ENCODE results near the gene BCAP29.
A peak's percentile ranks its signal among the peaks of the same experiment; 100 is the strongest.
"Not testable (repeated sequence)": the region's sequence is repeated elsewhere in the genome, so short reads cannot be mapped to it uniquely, and the experiment has no call there.

Gene BCAP29

DNA sequence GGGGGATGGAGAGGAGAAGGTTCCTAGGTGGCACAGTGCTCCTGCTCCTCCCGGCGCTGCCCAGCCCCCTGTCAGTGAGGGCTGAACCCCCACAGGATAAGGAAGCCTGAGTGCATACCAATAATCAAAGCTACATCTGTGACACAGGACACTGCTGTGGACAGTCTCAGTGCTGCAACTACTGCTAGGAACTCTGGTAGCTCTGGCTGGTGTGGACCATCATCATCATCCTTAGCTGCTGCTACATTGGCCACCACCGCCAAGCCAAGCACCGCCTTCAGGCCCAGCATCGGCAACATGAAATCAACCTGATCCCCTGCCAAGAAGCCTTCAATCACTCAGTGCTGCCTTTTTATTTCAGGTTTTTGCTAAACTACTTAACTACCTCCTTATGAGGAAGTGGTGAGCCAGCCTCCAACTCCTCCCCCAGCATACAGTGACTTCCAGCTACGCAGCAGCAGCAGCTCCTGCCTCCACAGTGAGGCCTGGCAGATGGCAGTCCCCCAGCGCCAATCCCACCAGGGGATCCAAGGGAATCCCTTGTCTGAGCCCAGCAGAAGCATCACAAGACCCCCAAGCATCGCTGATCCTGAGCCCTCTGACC lies 48.5 kb downstream of the BCAP29 start:
- DNase-seq = no peak

DNA sequence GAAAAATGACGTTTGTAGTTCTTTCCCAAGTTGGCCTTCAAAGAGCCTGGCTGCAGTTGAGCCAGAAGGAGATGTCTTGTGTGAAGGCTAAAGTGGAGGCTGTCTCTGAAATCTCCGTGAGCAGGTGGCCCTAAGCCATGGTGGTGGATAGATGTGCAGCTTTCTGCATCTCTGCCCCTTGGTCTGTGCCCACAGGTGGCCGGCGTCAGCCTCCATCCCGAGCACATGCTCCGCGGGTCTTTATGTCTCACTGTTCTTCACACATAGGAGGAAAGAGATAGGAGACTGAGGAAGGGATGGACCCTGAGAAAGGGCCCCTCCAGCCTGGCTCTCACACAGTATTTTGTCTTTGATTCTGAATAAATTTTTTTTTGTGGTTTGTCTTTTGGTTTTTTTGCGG lies 50.3 kb downstream of the BCAP29 start:
- DNase-seq = no peak

GRCh38 chr7:107631588-107632491 lies 51.8 kb downstream of the BCAP29 start:
- DNase-seq = no peak

- DNase-seq = no peak
Observed at GRCh38 chr7:107632492-107632865, 52.4 kb downstream of the BCAP29 start.

GRCh38 chr7:107638594-107638993 lies 58.5 kb downstream of the BCAP29 start:
- DNase-seq = no peak

GRCh38 chr7:107639070-107639469 lies 59.0 kb downstream of the BCAP29 start:
- DNase-seq = not testable (repeated sequence)

DNA sequence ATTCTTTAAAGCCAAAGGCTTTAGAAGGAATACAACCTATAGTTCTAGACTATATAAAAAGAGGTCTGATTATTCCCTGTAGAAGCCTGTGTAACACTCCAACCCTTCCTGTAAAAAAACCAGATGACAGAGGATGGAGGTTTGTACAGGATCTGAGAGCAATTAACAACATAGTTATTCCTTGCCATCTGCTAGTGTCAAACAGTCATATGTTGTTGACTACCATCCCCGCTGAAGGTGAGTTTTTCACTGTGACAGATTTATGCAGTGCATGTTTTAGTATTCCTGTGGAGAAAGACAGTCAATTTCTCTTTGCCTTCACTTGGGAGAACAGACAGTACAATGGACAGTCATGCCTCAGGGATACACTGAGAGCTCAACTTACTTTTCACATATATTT lies 61.6 kb downstream of the BCAP29 start:
- DNase-seq = no peak

GRCh38 chr7:107642501-107642900 lies 62.5 kb downstream of the BCAP29 start:
- no peak for DNase-seq

DNA sequence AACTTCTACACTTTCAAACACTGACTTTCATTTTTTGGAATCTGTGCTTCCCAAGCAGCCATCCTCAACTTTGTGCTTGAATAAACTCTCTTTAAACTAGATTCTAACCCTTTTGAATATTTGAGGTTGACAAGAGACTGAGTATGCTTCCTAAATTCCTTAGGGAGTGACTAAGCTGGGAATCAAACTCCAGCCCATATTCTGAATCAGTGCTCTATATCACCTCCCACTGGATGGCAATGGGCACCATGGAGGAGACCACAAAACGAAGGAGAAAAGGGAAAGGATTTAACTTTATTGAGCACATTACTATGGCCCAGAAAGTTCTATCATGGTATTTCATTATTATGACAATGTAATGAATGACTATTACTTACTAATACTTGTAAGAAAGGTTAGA lies 63.4 kb downstream of the BCAP29 start:
- DNase-seq = no peak

- no peak for DNase-seq
Observed at GRCh38 chr7:107643938-107644308, 63.9 kb downstream of the BCAP29 start.

GRCh38 chr7:107644309-107644974 lies 64.4 kb downstream of the BCAP29 start:
- DNase-seq = peak; percentile 34

- DNase-seq = no peak
Observed at GRCh38 chr7:107652642-107653041, 72.6 kb downstream of the BCAP29 start.

GRCh38 chr7:107658467-107658866 lies 78.4 kb downstream of the BCAP29 start:
- no peak for DNase-seq

GRCh38 chr7:107659666-107660065 lies 79.6 kb downstream of the BCAP29 start:
- DNase-seq = no peak

- DNase-seq = no peak
Observed at GRCh38 chr7:107660381-107661080, 80.5 kb downstream of the BCAP29 start, which contains the start of gene SLC26A4. Gene SLC26A4 (plus strand): TSS chr7:107660828. CDS start chr7:107661642, 814 bp downstream.

DNA sequence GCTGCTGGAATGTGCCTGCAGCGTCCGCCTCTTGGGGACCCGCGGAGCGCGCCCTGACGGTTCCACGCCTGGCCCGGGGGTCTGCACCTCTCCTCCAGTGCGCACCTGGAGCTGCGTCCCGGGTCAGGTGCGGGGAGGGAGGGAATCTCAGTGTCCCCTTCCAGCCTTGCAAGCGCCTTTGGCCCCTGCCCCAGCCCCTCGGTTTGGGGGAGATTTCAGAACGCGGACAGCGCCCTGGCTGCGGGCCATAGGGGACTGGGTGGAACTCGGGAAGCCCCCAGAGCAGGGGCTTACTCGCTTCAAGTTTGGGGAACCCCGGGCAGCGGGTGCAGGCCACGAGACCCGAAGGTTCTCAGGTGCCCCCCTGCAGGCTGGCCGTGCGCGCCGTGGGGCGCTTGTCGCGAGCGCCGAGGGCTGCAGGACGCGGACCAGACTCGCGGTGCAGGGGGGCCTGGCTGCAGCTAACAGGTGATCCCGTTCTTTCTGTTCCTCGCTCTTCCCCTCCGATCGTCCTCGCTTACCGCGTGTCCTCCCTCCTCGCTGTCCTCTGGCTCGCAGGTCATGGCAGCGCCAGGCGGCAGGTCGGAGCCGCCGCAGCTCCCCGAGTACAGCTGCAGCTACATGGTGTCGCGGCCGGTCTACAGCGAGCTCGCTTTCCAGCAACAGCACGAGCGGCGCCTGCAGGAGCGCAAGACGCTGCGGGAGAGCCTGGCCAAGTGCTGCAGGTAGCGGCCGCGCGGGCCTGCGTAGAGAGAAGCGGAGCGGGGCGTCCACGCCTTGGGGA lies 81.2 kb downstream of the BCAP29 start:
- no peak for DNase-seq

GRCh38 chr7:107661865-107662379 lies 81.9 kb downstream of the BCAP29 start:
- no peak for DNase-seq

- DNase-seq = no peak
Observed at GRCh38 chr7:107663196-107663595, 83.2 kb downstream of the BCAP29 start.

GRCh38 chr7:107666790-107667189 lies 86.7 kb downstream of the BCAP29 start:
- no peak for DNase-seq

- no peak for DNase-seq
Observed at GRCh38 chr7:107667341-107667740, 87.3 kb downstream of the BCAP29 start.

- DNase-seq = no peak
Observed at GRCh38 chr7:107668296-107668695, 88.2 kb downstream of the BCAP29 start.

All from NCI-H446 treated with DMSO at 0.1 percent for 48 hours (cell line).